ENCODE measurements around the gene RAF1.
"Not testable (repeated sequence)": the region's sequence is repeated elsewhere in the genome, so short reads cannot be mapped to it uniquely, and the experiment has no call there.

RAF1 gene

GRCh38 chr3:12633108-12633507 lies 30.8 kb downstream of the RAF1 start:
- no peak for DNase-seq

- no peak for DNase-seq
These were observed 31.4 kb downstream of the RAF1 start for GRCh38 chr3:12632523-12632922.

GRCh38 chr3:12630843-12631242 lies 33.1 kb downstream of the RAF1 start:
- not testable (repeated sequence) for DNase-seq

- no peak for DNase-seq
These were observed 33.6 kb downstream of the RAF1 start for GRCh38 chr3:12630292-12630691.

- no peak for DNase-seq
These were observed 34.4 kb downstream of the RAF1 start for GRCh38 chr3:12629560-12629959.

GRCh38 chr3:12628813-12629212 lies 35.1 kb downstream of the RAF1 start:
- no peak for DNase-seq

- DNase-seq, result no peak
These were observed 36.5 kb downstream of the RAF1 start for GRCh38 chr3:12627370-12627769.

GRCh38 chr3:12624964-12625363 lies 39.0 kb downstream of the RAF1 start:
- not testable (repeated sequence) for DNase-seq

GRCh38 chr3:12624056-12624455 lies 39.9 kb downstream of the RAF1 start:
- DNase-seq, result no peak

- DNase-seq, result no peak
These were observed 41.6 kb downstream of the RAF1 start for GRCh38 chr3:12622335-12622734.

- no peak for DNase-seq
These were observed 43.2 kb downstream of the RAF1 start for GRCh38 chr3:12620729-12621128.

GRCh38 chr3:12620305-12620704 lies 43.6 kb downstream of the RAF1 start:
- DNase-seq, result no peak

- DNase-seq, result no peak
These were observed 45.5 kb downstream of the RAF1 start for GRCh38 chr3:12618426-12618825.

GRCh38 chr3:12615266-12615665 lies 48.7 kb downstream of the RAF1 start:
- DNase-seq, result no peak

- DNase-seq, result no peak
These were observed 50.7 kb downstream of the RAF1 start for GRCh38 chr3:12613250-12613649.

- no peak for DNase-seq
These were observed 51.2 kb downstream of the RAF1 start for GRCh38 chr3:12612514-12613226.

- no peak for DNase-seq
These were observed 52.8 kb downstream of the RAF1 start for GRCh38 chr3:12611117-12611516.

- DNase-seq, result no peak
These were observed 55.5 kb downstream of the RAF1 start for GRCh38 chr3:12608376-12608775.

GRCh38 chr3:12603969-12604368 lies 59.9 kb downstream of the RAF1 start:
- no peak for DNase-seq

- no peak for DNase-seq
These were observed 62.8 kb downstream of the RAF1 start for GRCh38 chr3:12601072-12601471.

GRCh38 chr3:12598890-12599289 lies 65.0 kb downstream of the RAF1 start:
- no peak for DNase-seq

- DNase-seq, result no peak
These were observed 70.4 kb downstream of the RAF1 start for GRCh38 chr3:12593473-12593872.

- no peak for DNase-seq
These were observed 71.8 kb downstream of the RAF1 start for GRCh38 chr3:12591997-12592715.

GRCh38 chr3:12591456-12591855 lies 72.5 kb downstream of the RAF1 start:
- DNase-seq, result no peak

GRCh38 chr3:12590096-12590495 lies 73.8 kb downstream of the RAF1 start:
- DNase-seq, result no peak

All from bone marrow (tissue), 2 donors.